Left lung (tissue), 10 donors: ENCODE data around the gene OSBPL8. TPM values are rescaled to one million over a fixed set of nuclear protein-coding genes. Genes with fewer than 3 reads are reported as not detected.

ENCODE experiments used
- ATAC-seq: fragments of 200-7000 bp; cut with Tn5 transposase; one replicate; pipeline ENCODE4 v1.9.1; 2020; ENCODE audit warnings: moderate library complexity
- DNase-seq, 4 donors: peaks; one replicate each; pipeline ENCODE4 v3.0.0-alpha.2; 2013 to 2020
- H3K27ac ChIP-seq, 2 donors: fragments of 200-600 bp; sonication (generic) in 1 of 2; one replicate each; pipeline versions ENCODE4 v1.5.0 to v1.8.0; 2020 to 2021
- H3K27me3 ChIP-seq, 2 donors: fragments of 200-600 bp; sonication (generic) in 1 of 2; one replicate each; pipeline versions ENCODE4 v1.5.0 to v1.8.0; 2020 to 2021
- H3K36me3 ChIP-seq, 2 donors: fragments of 200-600 bp; sonication (generic) in 1 of 2; one replicate each; pipeline versions ENCODE4 v1.5.0 to v1.8.0; 2020 to 2021
- H3K4me1 ChIP-seq, 2 donors: fragments of 200-600 bp; one replicate each; pipeline ENCODE4 v1.8.0; 2021
- H3K4me3 ChIP-seq, 2 donors: fragments of 200-600 bp; sonication (generic) in 1 of 2; one replicate each; pipeline versions ENCODE4 v1.5.0 to v1.8.0; 2020 to 2021; ENCODE audit warnings: mild to moderate bottlenecking in 1 of 2
- H3K9me3 ChIP-seq, 2 donors: fragments of 200-600 bp; sonication (generic) in 1 of 2; one replicate each; pipeline versions ENCODE4 v1.5.0 to v1.8.0; 2020 to 2021
- intact Hi-C, 2 donors: fragments of 100-400 bp; cut with DNase I; formaldehyde crosslinking; loops; one replicate each; pipeline versions ENCODE4 v1.11.2 to v1.14.2; 2022
- polyA plus RNA-seq, 6 donors: library from polyadenylated mRNA; unstranded; fragments of 120-200 nt; gene quantifications; one replicate each; pipeline ENCODE4 v1.2.1, GENCODE V29; 2013; ENCODE audit not compliant: insufficient read length in 6 of 6
- total RNA-seq, 2 donors: library from RNA; stranded (reverse); fragmentation: NEBNext Ultra II Directional; extraction: Animal tissue kit (Norgen Biotek cat#: 25700); gene quantifications; one replicate each; pipeline ENCODE4 v1.2.1, GENCODE V29; 2021
- TF ChIP-seq, protein P1 (sequence below), 2 donors: fragments of 200-600 bp; sonication (generic) in 1 of 2; IDR thresholded peaks; one replicate each; pipeline versions ENCODE4 v1.5.0 to v1.8.0; 2021; ENCODE audit warnings: antibody characterized with exemption in 2 of 2
- donor health status: DM: no; HTN: yes; CAD: no.
- donor health status: DM: no; HTN: no; CAD: no.

OSBPL8 gene
- total and polyA plus RNA-seq, 8 donors: 53.9 to 100 (median 62.5) TPM

DNA sequence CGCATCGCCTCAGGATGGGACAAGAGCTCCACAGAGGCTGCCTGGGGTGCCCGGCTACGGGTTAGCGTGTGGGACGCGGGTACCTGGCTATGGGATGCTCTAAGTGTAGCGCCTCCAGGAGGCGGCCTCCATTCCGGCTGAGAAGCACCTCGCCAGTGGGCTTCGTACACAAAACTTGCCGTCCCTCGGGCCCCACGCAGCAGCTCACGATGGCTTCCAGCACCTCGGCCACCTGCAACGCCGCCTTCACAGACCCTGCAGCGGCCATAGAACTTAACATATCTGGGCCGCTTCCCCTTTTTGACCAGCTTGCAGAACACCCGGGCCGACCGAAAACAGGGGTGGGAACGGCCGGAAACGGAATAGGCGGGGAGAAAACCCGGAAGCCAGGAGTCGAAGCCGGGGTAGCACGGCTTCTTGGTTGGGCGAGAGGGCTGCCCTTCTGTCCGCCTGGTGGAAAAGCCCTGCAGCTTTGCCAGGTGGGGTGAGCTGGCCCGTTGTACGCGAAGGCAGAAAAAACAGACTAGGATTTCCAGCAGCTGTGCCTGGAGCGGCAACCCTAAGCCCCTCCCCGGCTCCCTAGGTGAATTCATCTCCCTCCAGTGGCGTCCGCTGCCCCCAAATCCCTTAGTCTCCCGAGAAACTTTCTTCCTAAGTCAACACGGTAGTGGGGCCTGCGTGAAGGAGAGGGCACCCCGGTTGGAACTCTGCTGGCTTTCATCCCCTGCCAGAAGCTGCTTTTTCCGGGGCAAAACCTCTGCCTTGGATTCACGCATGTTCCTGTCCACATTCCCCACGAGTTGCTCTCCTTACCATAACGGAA, 211.3 kb downstream of the OSBPL8 start, which contains the start of gene BBS10:
BBS10 (minus strand) TSS at position 337 of the 823 bp plus-strand sequence; CDS start at position 280, 57 bp downstream.
- Histone ChIP-seq H3K27ac (peak within 1 kb of the TSS; percentile 89 to 93), H3K4me3 (peak within 1 kb of the TSS; percentile 69 to 78), H3K27me3 (no peaks in the 10 kb centered on the region), H3K4me1 (peaks cover 3 to 20% of the 10 kb centered on the region in 2 donors), H3K36me3 (no peaks in the 10 kb centered on the region), H3K9me3 (no peaks in the 10 kb centered on the region)
- DNase-seq: peak; percentile 88 to 96 (median 93)
- TF ChIP-seq, protein P1, sequence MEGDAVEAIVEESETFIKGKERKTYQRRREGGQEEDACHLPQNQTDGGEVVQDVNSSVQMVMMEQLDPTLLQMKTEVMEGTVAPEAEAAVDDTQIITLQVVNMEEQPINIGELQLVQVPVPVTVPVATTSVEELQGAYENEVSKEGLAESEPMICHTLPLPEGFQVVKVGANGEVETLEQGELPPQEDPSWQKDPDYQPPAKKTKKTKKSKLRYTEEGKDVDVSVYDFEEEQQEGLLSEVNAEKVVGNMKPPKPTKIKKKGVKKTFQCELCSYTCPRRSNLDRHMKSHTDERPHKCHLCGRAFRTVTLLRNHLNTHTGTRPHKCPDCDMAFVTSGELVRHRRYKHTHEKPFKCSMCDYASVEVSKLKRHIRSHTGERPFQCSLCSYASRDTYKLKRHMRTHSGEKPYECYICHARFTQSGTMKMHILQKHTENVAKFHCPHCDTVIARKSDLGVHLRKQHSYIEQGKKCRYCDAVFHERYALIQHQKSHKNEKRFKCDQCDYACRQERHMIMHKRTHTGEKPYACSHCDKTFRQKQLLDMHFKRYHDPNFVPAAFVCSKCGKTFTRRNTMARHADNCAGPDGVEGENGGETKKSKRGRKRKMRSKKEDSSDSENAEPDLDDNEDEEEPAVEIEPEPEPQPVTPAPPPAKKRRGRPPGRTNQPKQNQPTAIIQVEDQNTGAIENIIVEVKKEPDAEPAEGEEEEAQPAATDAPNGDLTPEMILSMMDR (IDR thresholded peaks at IDR 0.05): peak; percentile 32 to 35
- intact Hi-C loops: loop anchor here in 1 of 2 donors (10.0 kb wide), 1 partner anchor 283 kb away; no protein-coding TSS in a partner anchor
- ATAC-seq: peak; percentile 98

DNA sequence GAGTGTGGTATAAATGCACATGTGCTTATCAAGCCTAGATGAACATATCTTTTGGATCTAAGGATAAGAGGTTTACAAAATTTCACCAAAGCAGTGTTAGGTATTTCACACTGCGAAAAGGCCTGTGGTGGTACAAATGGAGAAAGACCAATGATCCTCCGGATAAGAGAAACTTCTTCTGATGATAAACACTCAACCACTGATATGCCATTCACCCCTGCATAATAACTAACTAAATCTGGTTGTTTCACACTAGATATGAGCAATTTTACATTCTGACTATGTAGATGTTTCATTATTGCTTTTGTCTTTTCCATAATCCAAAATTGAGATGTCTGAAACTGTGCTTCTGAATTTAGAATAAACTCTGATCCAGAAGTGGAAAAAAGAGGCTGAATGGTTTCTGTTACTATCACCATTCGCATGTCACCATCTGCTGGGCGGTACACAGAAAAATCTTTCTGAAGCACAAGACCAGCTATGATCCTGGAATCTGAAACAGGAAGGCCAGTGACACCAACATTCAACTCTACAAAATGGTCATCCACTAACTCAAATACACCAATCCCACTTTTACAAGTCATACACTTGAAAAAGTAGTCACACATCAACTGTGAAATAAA, 212.7 kb downstream of the OSBPL8 start:
- no peaks in the 10 kb centered on the region for H3K36me3 ChIP-seq
- no peaks in the 10 kb centered on the region for H3K27me3 ChIP-seq
- H3K4me3 ChIP-seq: peak overlapping the region in 1 of 2 donors; percentile 69
- ATAC-seq (peak; percentile 76), DNase-seq (peak in 2 of 4 donors; percentile 49 to 73)
- no peaks in the 10 kb centered on the region for H3K9me3 ChIP-seq
- H3K4me1 ChIP-seq: peaks cover 3 to 20% of the 10 kb centered on the region in 2 donors
- TF ChIP-seq, protein P1 (IDR thresholded peaks at IDR 0.05): peak in 1 of 2 donors; percentile 29
- intact Hi-C loops: loop anchor here in 1 of 2 donors (10.0 kb wide), 1 partner anchor 282 kb away; no protein-coding TSS in a partner anchor
- H3K27ac ChIP-seq: peak overlapping the region; percentile 89 to 93

DNA sequence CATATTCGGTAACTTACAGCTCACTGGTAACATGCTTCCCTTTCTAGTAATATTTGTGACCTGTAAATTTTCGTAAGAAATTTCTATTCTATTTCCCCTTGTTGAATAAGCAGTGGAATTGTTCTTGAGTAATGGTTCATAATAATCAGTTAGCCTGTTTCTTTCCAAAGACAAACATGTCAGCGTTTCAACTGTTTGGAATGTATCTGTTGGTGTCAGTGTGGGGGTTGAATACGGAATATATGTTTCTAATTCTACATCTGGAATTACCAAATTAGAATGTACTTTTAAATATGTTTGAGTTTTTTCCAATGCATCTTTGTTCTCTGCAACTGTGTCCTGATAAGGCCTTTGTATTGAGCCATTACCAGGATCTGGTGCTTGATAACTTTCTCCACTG, 213.3 kb downstream of the OSBPL8 start:
- DNase-seq (no peak), ATAC-seq (no peak)
- Histone ChIP-seq H3K4me3 (no peak overlapping the region), H3K36me3 (no peaks in the 10 kb centered on the region), H3K27ac (no peak overlapping the region), H3K27me3 (no peaks in the 10 kb centered on the region), H3K4me1 (peaks cover 3 to 20% of the 10 kb centered on the region in 2 donors), H3K9me3 (no peaks in the 10 kb centered on the region)
- intact Hi-C loops: loop anchor here in 1 of 2 donors (10.0 kb wide), 1 partner anchor 281 kb away; no protein-coding TSS in a partner anchor
- TF ChIP-seq, protein P1 (IDR thresholded peaks at IDR 0.05): no peak

DNA sequence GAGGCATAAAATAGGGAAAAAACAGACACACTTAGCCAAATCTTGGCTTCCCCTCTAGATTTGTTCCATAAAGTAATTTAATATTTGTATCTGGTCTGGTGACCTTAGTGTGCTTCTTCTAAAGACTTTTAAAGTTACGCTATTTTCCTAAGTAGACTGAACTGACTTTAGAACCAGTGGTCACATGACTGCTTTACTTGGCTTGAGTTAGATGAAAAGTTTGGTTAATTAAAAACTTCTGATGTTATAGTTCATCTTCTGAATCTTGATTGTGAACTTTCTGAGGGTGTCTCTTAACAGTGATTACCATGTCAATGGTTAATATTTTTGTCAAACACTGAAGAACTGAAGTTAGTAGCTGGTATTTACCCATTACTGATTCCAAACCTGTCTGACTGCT, 214.0 kb downstream of the OSBPL8 start:
- H3K4me3 ChIP-seq: no peak overlapping the region
- DNase-seq: no peak
- H3K9me3 ChIP-seq: no peaks in the 10 kb centered on the region
- intact Hi-C loops: loop anchor here in 1 of 2 donors (10.0 kb wide), 1 partner anchor 281 kb away; no protein-coding TSS in a partner anchor
- TF ChIP-seq, protein P1 (IDR thresholded peaks at IDR 0.05): no peak
- no peak for ATAC-seq
- no peak overlapping the region for H3K27ac ChIP-seq
- peaks cover 3 to 20% of the 10 kb centered on the region in 2 donors for H3K4me1 ChIP-seq
- H3K27me3 ChIP-seq: no peaks in the 10 kb centered on the region
- H3K36me3 ChIP-seq: no peaks in the 10 kb centered on the region
